Astrocyte (in vitro differentiated cells and primary cell): ENCODE results near the gene GABARAPL2.

Experiments used
- CTCF ChIP-seq: IDR thresholded peaks from 2 replicates; pipeline ENCODE4 v1.5.1; 2011; ENCODE audit warnings: low read depth, mild to moderate bottlenecking, inconsistent platforms, low read length, moderate library complexity; ENCODE audit not compliant: insufficient read depth
- EZH2 ChIP-seq: IDR thresholded peaks from 2 replicates; pipeline ENCODE4 v1.6.1; 2012; ENCODE audit warnings: mild to moderate bottlenecking, low read length, inconsistent platforms; ENCODE audit not compliant: insufficient read depth

GRCh38 chr16:75615619-75616018, 49.4 kb downstream of the GABARAPL2 start:
- TF ChIP-seq CTCF = no peak
- no peak for TF ChIP-seq EZH2
